Fibroblast of villous mesenchyme (primary cell): ENCODE data around the gene OSBPL9. TPM values are rescaled to one million over a fixed set of nuclear protein-coding genes. Genes with fewer than 3 reads are reported as not detected.
"Not testable (repeated sequence)": the region's sequence is repeated elsewhere in the genome, so short reads cannot be mapped to it uniquely, and the experiment has no call there.

Experiments used
- DNase-seq: peaks from one replicate; pipeline ENCODE4 v3.0.0-alpha.2; 2010; ENCODE audit warnings: low read depth
- H3K4me3 ChIP-seq: 2 replicates; pipeline ENCODE4 v1.5.1; 2011; ENCODE audit warnings: low read depth, mild to moderate bottlenecking, low read length
- total RNA-seq: library from RNA; depleted of rRNA; stranded (reverse); fragments of >200 nt; gene quantifications from 2 replicates; pipeline ENCODE4 v1.2.3, GENCODE V29; 2012
- TF ChIP-seq, protein P1 (sequence below): IDR thresholded peaks from 2 replicates; pipeline ENCODE4 v1.5.1; 2012; ENCODE audit warnings: low read depth, mild to moderate bottlenecking, low read length; ENCODE audit not compliant: insufficient read depth

The OSBPL9 gene
- total RNA-seq, 1 donor = 103 TPM

DNA sequence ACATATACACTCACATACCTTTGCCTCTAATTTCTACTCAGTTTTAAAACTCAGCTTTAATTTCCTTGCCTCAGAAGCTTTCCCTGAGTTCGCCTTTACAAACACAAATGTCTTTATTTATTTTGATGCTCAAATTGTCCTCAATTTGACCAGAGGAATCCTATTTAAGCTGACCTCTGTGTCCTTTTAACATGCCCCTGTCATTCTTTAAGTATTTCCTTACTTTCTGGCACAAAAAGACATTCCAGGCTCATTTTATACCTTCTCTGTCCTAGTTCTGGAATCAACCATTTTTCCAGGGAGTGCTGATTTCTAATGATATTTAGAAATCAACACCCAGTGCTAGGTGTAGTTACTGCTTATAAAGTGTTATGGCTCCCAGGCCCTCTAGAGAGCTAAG lies 82.5 kb downstream of the OSBPL9 start:
- DNase-seq = no peak
- TF ChIP-seq, protein P1, sequence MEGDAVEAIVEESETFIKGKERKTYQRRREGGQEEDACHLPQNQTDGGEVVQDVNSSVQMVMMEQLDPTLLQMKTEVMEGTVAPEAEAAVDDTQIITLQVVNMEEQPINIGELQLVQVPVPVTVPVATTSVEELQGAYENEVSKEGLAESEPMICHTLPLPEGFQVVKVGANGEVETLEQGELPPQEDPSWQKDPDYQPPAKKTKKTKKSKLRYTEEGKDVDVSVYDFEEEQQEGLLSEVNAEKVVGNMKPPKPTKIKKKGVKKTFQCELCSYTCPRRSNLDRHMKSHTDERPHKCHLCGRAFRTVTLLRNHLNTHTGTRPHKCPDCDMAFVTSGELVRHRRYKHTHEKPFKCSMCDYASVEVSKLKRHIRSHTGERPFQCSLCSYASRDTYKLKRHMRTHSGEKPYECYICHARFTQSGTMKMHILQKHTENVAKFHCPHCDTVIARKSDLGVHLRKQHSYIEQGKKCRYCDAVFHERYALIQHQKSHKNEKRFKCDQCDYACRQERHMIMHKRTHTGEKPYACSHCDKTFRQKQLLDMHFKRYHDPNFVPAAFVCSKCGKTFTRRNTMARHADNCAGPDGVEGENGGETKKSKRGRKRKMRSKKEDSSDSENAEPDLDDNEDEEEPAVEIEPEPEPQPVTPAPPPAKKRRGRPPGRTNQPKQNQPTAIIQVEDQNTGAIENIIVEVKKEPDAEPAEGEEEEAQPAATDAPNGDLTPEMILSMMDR = no peak
- H3K4me3 ChIP-seq = no peak overlapping the region

DNA sequence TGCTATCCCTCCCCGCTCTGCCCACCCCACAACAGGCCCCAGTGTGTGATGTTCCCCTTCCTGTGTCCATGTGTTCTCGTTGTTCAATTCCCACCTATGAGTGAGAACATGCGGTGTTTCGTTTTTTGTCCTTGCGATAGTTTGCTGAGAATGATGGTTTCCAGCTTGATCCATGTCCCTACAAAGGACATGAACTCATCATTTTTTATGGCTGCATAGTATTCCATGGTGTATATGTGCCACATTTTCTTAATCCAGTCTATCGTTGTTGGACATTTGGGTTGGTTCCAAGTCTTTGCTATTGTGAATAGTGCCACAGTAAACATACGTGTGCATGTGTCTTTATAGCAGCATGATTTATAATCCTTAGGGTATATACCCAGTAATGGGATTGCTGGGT lies 84.9 kb downstream of the OSBPL9 start:
- DNase-seq, H3K4me3 ChIP-seq: not testable (repeated sequence)

DNA sequence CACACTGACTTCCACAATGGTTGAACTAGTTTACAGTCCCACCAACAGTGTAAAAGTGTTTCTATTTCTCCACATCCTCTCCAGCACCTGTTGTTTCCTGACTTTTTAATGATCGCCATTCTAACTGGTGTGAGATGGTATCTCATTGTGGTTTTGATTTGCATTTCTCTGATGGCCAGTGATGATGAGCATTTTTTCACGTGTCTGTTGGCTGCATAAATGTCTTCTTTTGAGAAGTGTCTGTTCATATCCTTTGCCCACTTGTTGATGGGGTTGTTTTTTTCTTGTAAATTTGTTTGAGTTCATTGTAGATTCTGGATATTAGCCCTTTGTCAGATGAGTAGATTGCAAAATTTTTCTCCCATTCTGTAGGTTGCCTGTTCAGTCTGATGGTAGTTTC lies 85.3 kb downstream of the OSBPL9 start:
- not testable (repeated sequence) for DNase-seq, H3K4me3 ChIP-seq

GRCh38 chr1:51705035-51705434 lies 88.1 kb downstream of the OSBPL9 start:
- no peak for DNase-seq
- no peak overlapping the region for H3K4me3 ChIP-seq

GRCh38 chr1:51708911-51709760 lies 92.2 kb downstream of the OSBPL9 start:
- TF ChIP-seq, protein P1 = no peak
- DNase-seq = no peak
- H3K4me3 ChIP-seq = no peak overlapping the region

More at GRCh38 chr1:51705035-51705434, 88.1 kb downstream of the OSBPL9 start:
- TF ChIP-seq, protein P1 = no peak

- no peak overlapping the region for H3K4me3 ChIP-seq
- DNase-seq = no peak
- TF ChIP-seq, protein P1 = no peak
Measured at GRCh38 chr1:51709951-51710350, 93.1 kb downstream of the OSBPL9 start.

GRCh38 chr1:51712590-51712989 lies 95.7 kb downstream of the OSBPL9 start:
- no peak overlapping the region for H3K4me3 ChIP-seq

More at GRCh38 chr1:51712590-51712989, 95.7 kb downstream of the OSBPL9 start:
- DNase-seq = no peak
- TF ChIP-seq, protein P1 = no peak
